OCI-LY1 (cell line): ENCODE measurements around the gene TANC1.

Experiments
- H2AFZ ChIP-seq: fragments of 200-600 bp; sonication (generic), shearing (Covaris generic); 2 replicates; pipeline ENCODE4 v1.6.0; 2014; ENCODE audit warnings: antibody characterized with exemption, mild to moderate bottlenecking, low read length
- H3F3A ChIP-seq: fragments of 200-600 bp; sonication (generic), shearing (Covaris generic); 2 replicates; pipeline ENCODE4 v1.6.0; 2014; ENCODE audit warnings: mild to moderate bottlenecking, antibody characterized with exemption, low read length, moderate library complexity; ENCODE audit not compliant: insufficient read depth
- H3K27ac ChIP-seq: fragments of 200-600 bp; sonication (generic); 2 replicates; pipeline ENCODE4 v1.5.1; 2014; ENCODE audit warnings: low read length, mixed run types, mild to moderate bottlenecking, low read depth; ENCODE audit not compliant: poor library complexity, severe bottlenecking
- H3K27me3 ChIP-seq: fragments of 200-600 bp; sonication (generic); 2 replicates; pipeline ENCODE4 v1.6.0; 2014; ENCODE audit warnings: antibody characterized with exemption, mild to moderate bottlenecking, low read length, moderate library complexity; ENCODE audit not compliant: insufficient read depth
- H3K36me3 ChIP-seq: fragments of 200-600 bp; sonication (generic); 2 replicates; pipeline ENCODE4 v1.6.1; 2014; ENCODE audit warnings: mild to moderate bottlenecking, antibody characterized with exemption, low read length, moderate library complexity, mixed read lengths; ENCODE audit not compliant: insufficient read depth
- H3K4me1 ChIP-seq: fragments of 200-600 bp; sonication (generic); 2 replicates; pipeline ENCODE4 v1.5.1; 2014; ENCODE audit warnings: mild to moderate bottlenecking, low read length, moderate library complexity; ENCODE audit not compliant: insufficient read depth, severe bottlenecking
- H3K4me2 ChIP-seq: fragments of 200-600 bp; sonication (generic), shearing (Covaris generic); 2 replicates; pipeline ENCODE4 v1.6.1; 2014; ENCODE audit warnings: low read length
- H3K4me3 ChIP-seq: fragments of 200-600 bp; sonication (generic); 2 replicates; pipeline ENCODE4 v1.5.1; 2014; ENCODE audit warnings: low read length, low read depth, mild to moderate bottlenecking, mixed read lengths; ENCODE audit not compliant: poor library complexity, severe bottlenecking
- H3K79me2 ChIP-seq: fragments of 200-600 bp; shearing (Covaris generic); 2 replicates; pipeline ENCODE4 v1.6.1; 2016; ENCODE audit warnings: mixed run types, low read length, mixed read lengths; ENCODE audit not compliant: insufficient read depth
- H3K9ac ChIP-seq: fragments of 200-600 bp; sonication (generic), shearing (Covaris generic); 2 replicates; pipeline ENCODE4 v1.6.1; 2014; ENCODE audit warnings: mild to moderate bottlenecking, low read length, mixed read lengths
- H3K9me2 ChIP-seq: fragments of 200-600 bp; sonication (generic), shearing (Covaris generic); 2 replicates; pipeline ENCODE4 v1.6.1; 2014; ENCODE audit warnings: low read depth, mild to moderate bottlenecking, low read length, mixed read lengths
- H3K9me3 ChIP-seq: fragments of 200-600 bp; shearing (Covaris generic); 2 replicates; pipeline ENCODE4 v1.6.1; 2014; ENCODE audit warnings: low read length, mixed read lengths
- H4K20me1 ChIP-seq: fragments of 200-600 bp; sonication (generic), shearing (Covaris generic); 2 replicates; pipeline ENCODE4 v1.6.0; 2016; ENCODE audit warnings: mild to moderate bottlenecking, low read length; ENCODE audit not compliant: insufficient read depth
- CTCF ChIP-seq: fragments of 200-600 bp; sonication (generic), shearing (Covaris generic); IDR thresholded peaks from 2 replicates; pipeline ENCODE4 v1.5.1; 2017; ENCODE audit warnings: mild to moderate bottlenecking, antibody characterized with exemption, low read length, moderate library complexity, mixed read lengths
- EZH2 ChIP-seq: fragments of 200-600 bp; sonication (generic), shearing (Covaris generic); IDR thresholded peaks from 2 replicates; pipeline ENCODE4 v1.8.0; 2017; ENCODE audit warnings: borderline replicate concordance, mixed run types, mild to moderate bottlenecking, antibody characterized with exemption, low read length, moderate library complexity, mixed read lengths

TANC1 gene

GRCh38 chr2:158969162-158969714, 798 bp downstream of the TANC1 start:
- Histone ChIP-seq H3K4me2 (peak overlapping the region; percentile 46; the same call in 1 of the 2 replicates), H3K36me3 (no peaks in the 10 kb centered on the region), H2AFZ (no peak overlapping the region), H3K9me3 (no peaks in the 10 kb centered on the region), H3K9ac (no peak overlapping the region), H3K27ac (no peak overlapping the region), H3F3A (no peaks in the 10 kb centered on the region), H3K4me1 (no peaks in the 10 kb centered on the region), H3K27me3 (no peaks in the 10 kb centered on the region), H4K20me1 (no peaks in the 10 kb centered on the region), H3K79me2 (no peaks in the 10 kb centered on the region), H3K9me2 (no peaks in the 10 kb centered on the region), H3K4me3 (peak overlapping the region; percentile 48)
- TF ChIP-seq CTCF: no peak
- no peak for TF ChIP-seq EZH2

GRCh38 chr2:158969715-158970240, 1.3 kb downstream of the TANC1 start:
- H3K4me2 ChIP-seq: no peak overlapping the region
- H3K4me1 ChIP-seq: no peaks in the 10 kb centered on the region
- no peaks in the 10 kb centered on the region for H4K20me1 ChIP-seq
- TF ChIP-seq EZH2: no peak
- TF ChIP-seq CTCF: no peak
- no peaks in the 10 kb centered on the region for H3K79me2 ChIP-seq
- no peaks in the 10 kb centered on the region for H3K9me3 ChIP-seq
- no peak overlapping the region for H3K9ac ChIP-seq
- no peak overlapping the region for H3K4me3 ChIP-seq
- H3K27ac ChIP-seq: no peak overlapping the region
- H2AFZ ChIP-seq: no peak overlapping the region
- H3F3A ChIP-seq: no peaks in the 10 kb centered on the region
- H3K36me3 ChIP-seq: no peaks in the 10 kb centered on the region
- no peaks in the 10 kb centered on the region for H3K27me3 ChIP-seq
- no peaks in the 10 kb centered on the region for H3K9me2 ChIP-seq

- TF ChIP-seq EZH2 (no peak), CTCF (no peak)
- no peak overlapping the region for H3K4me3 ChIP-seq
- H3K27me3 ChIP-seq: no peaks in the 10 kb centered on the region
- H3K79me2 ChIP-seq: no peaks in the 10 kb centered on the region
- no peak overlapping the region for H3K27ac ChIP-seq
- H3K9me3 ChIP-seq: no peaks in the 10 kb centered on the region
- no peak overlapping the region for H2AFZ ChIP-seq
- no peaks in the 10 kb centered on the region for H3K4me1 ChIP-seq
- H3K9ac ChIP-seq: no peak overlapping the region
- H4K20me1 ChIP-seq: no peaks in the 10 kb centered on the region
- no peaks in the 10 kb centered on the region for H3F3A ChIP-seq
- no peaks in the 10 kb centered on the region for H3K36me3 ChIP-seq
- no peak overlapping the region for H3K4me2 ChIP-seq
- no peaks in the 10 kb centered on the region for H3K9me2 ChIP-seq
These were observed 1.9 kb downstream of the TANC1 start for GRCh38 chr2:158970241-158970751.
